Measurements from ENCODE around the gene NLRP1.

GRCh38 chr17:5592382-5592781, 8.1 kb upstream of the NLRP1 start:
- TF ChIP-seq CTCF (IDR thresholded peaks at IDR 0.05 in 4 of 5, conservative IDR thresholded peaks at IDR 0.05 in 1 of 5) (peak; percentile 50 to 68 (median 56)), POLR2A (IDR thresholded peaks at IDR 0.05) (no peak)
